IMR-90 (cell line): Measurements from ENCODE around the gene SLC35F1. TPM values are rescaled to one million over a fixed set of nuclear protein-coding genes. Genes with fewer than 3 reads are reported as not detected.

Experiments used
- ATAC-seq: fragments of 200-7000 bp; cut with Tn5 transposase; 2 replicates; pipeline ENCODE4 v1.9.1; 2020; ENCODE audit warnings: low read depth, mild to moderate bottlenecking, moderate library complexity
- BruUV-seq: library from RNA; stranded (reverse); fragments of 400-500 nt; replicated peaks from 2 replicates; lab custom pipeline; 2021; lab: Mats Ljungman, UMichigan
- CTCF ChIA-PET: fragments of 300-600 bp; formaldehyde crosslinking; extraction: SDS; loops from one replicate; lab custom pipeline; 2021; ENCODE audit warnings: antibody characterized with exemption; lab: Yijun Ruan, JAX
- POLR2A ChIA-PET: fragments of 300-600 bp; sonication (Branson Sonifier 250); formaldehyde crosslinking; loops from one replicate; lab custom pipeline; 2022; ENCODE audit warnings: antibody characterized with exemption; ENCODE audit not compliant: unreplicated experiment; lab: Charles Lee
- DNase-seq: peaks from one replicate; pipeline ENCODE4 v3.0.0; 2013
- H2AFZ ChIP-seq: replicated peaks from 2 replicates; pipeline ENCODE3; 2013; ENCODE audit warnings: low read length, mild to moderate bottlenecking; ENCODE audit not compliant: poor library complexity
- H2AK5ac ChIP-seq: 2 replicates; pipeline ENCODE4 v1.6.1; 2013; ENCODE audit warnings: low read depth, low read length, inconsistent platforms
- H2AK9ac ChIP-seq: replicated peaks from 2 replicates; pipeline ENCODE3; 2013; ENCODE audit warnings: mild to moderate bottlenecking, low read depth, low read length, moderate library complexity; ENCODE audit not compliant: poor library complexity
- H2BK120ac ChIP-seq: 2 replicates; pipeline ENCODE4 v1.6.1; 2013; ENCODE audit warnings: low read depth, low read length, inconsistent platforms
- H2BK15ac ChIP-seq: 3 replicates; pipeline ENCODE4 v1.6.1; 2013; ENCODE audit warnings: low read depth, low read length, inconsistent platforms
- H2BK20ac ChIP-seq: 2 replicates; pipeline ENCODE4 v1.6.1; 2013; ENCODE audit warnings: low read depth, mild to moderate bottlenecking, inconsistent platforms, low read length, moderate library complexity
- H2BK5ac ChIP-seq: 2 replicates; pipeline ENCODE4 v1.6.1; 2013; ENCODE audit warnings: mild to moderate bottlenecking, low read depth, low read length, inconsistent platforms; ENCODE audit not compliant: poor library complexity, severe bottlenecking
- H3K14ac ChIP-seq: replicated peaks from 2 replicates; pipeline ENCODE4 v1.6.1; 2013; ENCODE audit warnings: low read depth, low read length, inconsistent platforms
- H3K18ac ChIP-seq: 2 replicates; pipeline ENCODE4 v1.6.1; 2013; ENCODE audit warnings: low read depth, low read length, control low read depth
- H3K23ac ChIP-seq: 2 replicates; pipeline ENCODE4 v1.6.1; 2013; ENCODE audit warnings: low read depth, low read length, inconsistent platforms
- H3K27ac ChIP-seq: 2 replicates; pipeline ENCODE4 v1.5.1; 2013; ENCODE audit warnings: mild to moderate bottlenecking, control low read depth, low read length; ENCODE audit not compliant: insufficient read depth
- H3K27me3 ChIP-seq: 2 replicates; pipeline ENCODE4 v1.6.1; 2013; ENCODE audit warnings: low read length; ENCODE audit not compliant: control insufficient read depth, insufficient read depth
- H3K36me3 ChIP-seq: 2 replicates; pipeline ENCODE4 v1.6.1; 2013; ENCODE audit warnings: low read length, mixed read lengths; ENCODE audit not compliant: control insufficient read depth, insufficient read depth
- H3K4ac ChIP-seq: 2 replicates; pipeline ENCODE4 v1.6.1; 2013; ENCODE audit warnings: low read depth, low read length, inconsistent platforms
- H3K4me1 ChIP-seq: 2 replicates; pipeline ENCODE4 v1.6.1; 2013; ENCODE audit warnings: low read length, mixed read lengths; ENCODE audit not compliant: control insufficient read depth, insufficient read depth
- H3K4me2 ChIP-seq: 2 replicates; pipeline ENCODE4 v1.6.1; 2013; ENCODE audit warnings: low read depth, mild to moderate bottlenecking, control low read depth, low read length, moderate library complexity
- H3K4me3 ChIP-seq: 2 replicates; pipeline ENCODE4 v1.5.1; 2013; ENCODE audit warnings: low read depth, mild to moderate bottlenecking, control low read depth, low read length, moderate library complexity; ENCODE audit not compliant: insufficient read depth
- H3K56ac ChIP-seq: 2 replicates; pipeline ENCODE4 v1.6.1; 2013; ENCODE audit warnings: low read length, inconsistent platforms; ENCODE audit not compliant: insufficient read depth; ENCODE audit errors: extremely low read depth
- H3K79me1 ChIP-seq, 2 experiments: 2 replicates each; pipeline ENCODE4 v1.6.1; 2013; ENCODE audit warnings: low read length in 2 of 2, inconsistent platforms in 1 of 2, low read depth in 1 of 2
- H3K9ac ChIP-seq: 2 replicates; pipeline ENCODE4 v1.6.1; 2013; ENCODE audit warnings: low read depth, low read length, control low read depth
- H3K9me1 ChIP-seq: 2 replicates; pipeline ENCODE4 v1.6.1; 2013; ENCODE audit warnings: low read length, inconsistent platforms; ENCODE audit not compliant: insufficient read depth
- H3K9me3 ChIP-seq: 2 replicates; pipeline ENCODE4 v1.6.1; 2013; ENCODE audit warnings: low read length; ENCODE audit not compliant: control insufficient read depth, insufficient read depth
- H4K20me1 ChIP-seq: 2 replicates; pipeline ENCODE4 v1.6.1; 2013; ENCODE audit warnings: low read length, inconsistent platforms; ENCODE audit not compliant: insufficient read depth
- H4K5ac ChIP-seq: 2 replicates; pipeline ENCODE4 v1.6.1; 2013; ENCODE audit warnings: mild to moderate bottlenecking, low read depth, low read length, control low read depth
- H4K8ac ChIP-seq, 2 experiments: 2 replicates each; pipeline ENCODE4 v1.6.1; 2013; ENCODE audit warnings: low read depth in 2 of 2, low read length in 2 of 2, control low read depth in 1 of 2, inconsistent platforms in 1 of 2
- H4K91ac ChIP-seq: 2 replicates; pipeline ENCODE4 v1.6.1; 2013; ENCODE audit warnings: low read depth, low read length, inconsistent platforms; ENCODE audit not compliant: insufficient read depth
- CTCF ChIP-seq: conservative IDR thresholded peaks from 2 replicates; pipeline ENCODE4 v1.5.1; 2012; ENCODE audit warnings: mild to moderate bottlenecking, low read depth, low read length, improper control_type of control experiment
- RAD21 ChIP-seq: IDR thresholded peaks from 2 replicates; pipeline ENCODE4 v1.6.1; 2012; ENCODE audit warnings: low read length, improper control_type of control experiment
- RFX5 ChIP-seq: IDR thresholded peaks from 2 replicates; pipeline ENCODE4 v1.8.0; 2012; ENCODE audit warnings: low read depth, mild to moderate bottlenecking, low read length, moderate library complexity
- SMC3 ChIP-seq: fragments of 150-350 bp; IDR thresholded peaks from 2 replicates; pipeline ENCODE4 v1.6.1; 2016; ENCODE audit warnings: low read depth, mild to moderate bottlenecking, antibody characterized with exemption, low read length, moderate library complexity
- WGBS, 2 experiments: methylation state at CpG; one replicate each; pipeline versions ENCODE4 v1.1.5 to v1.1.7; 2013; ENCODE audit warnings: missing lambda C conversion rate in 2 of 2; ENCODE audit not compliant: insufficient read length in 1 of 2; ENCODE audit errors: extremely low coverage in 2 of 2; 5-methylcytosine and 5-hydroxymethylcytosine counted together
- dilution Hi-C: fragments of 300-500 bp; cut with HindIII; formaldehyde crosslinking; loops from one replicate; pipeline ENCODE4 v1.14.3; 2018; ENCODE audit warnings: low sequenced_read_pairs; ENCODE audit not compliant: unreplicated experiment
- in situ Hi-C: fragments of 300-500 bp; cut with MboI; formaldehyde crosslinking; loops from 3 replicates; pipeline ENCODE4 v1.14.3; 2019; ENCODE audit warnings: low sequenced_read_pairs, inconsistent platforms, mixed read lengths
- intact Hi-C: fragments of 100-400 bp; cut with micrococcal nuclease; formaldehyde crosslinking; loops from 2 replicates; pipeline ENCODE4 v1.10.0; 2022
- polyA plus RNA-seq, 3 experiments: library from polyadenylated mRNA; depleted of rRNA; stranded (reverse); fragments of >200 nt; gene quantifications; 2 replicates each; pipeline ENCODE4 v1.2.3, GENCODE V29; 2012; ENCODE audit warnings: low replicate concordance in 1 of 3
- total RNA-seq: library from RNA; depleted of rRNA; stranded (reverse); fragments of >200 nt; gene quantifications from 2 replicates; pipeline ENCODE4 v1.2.3, GENCODE V29; 2012

SLC35F1 gene
- total and polyA plus RNA-seq, 2 of the 4 experiments (the other 2 are of a cell fraction) = not detected

DNA sequence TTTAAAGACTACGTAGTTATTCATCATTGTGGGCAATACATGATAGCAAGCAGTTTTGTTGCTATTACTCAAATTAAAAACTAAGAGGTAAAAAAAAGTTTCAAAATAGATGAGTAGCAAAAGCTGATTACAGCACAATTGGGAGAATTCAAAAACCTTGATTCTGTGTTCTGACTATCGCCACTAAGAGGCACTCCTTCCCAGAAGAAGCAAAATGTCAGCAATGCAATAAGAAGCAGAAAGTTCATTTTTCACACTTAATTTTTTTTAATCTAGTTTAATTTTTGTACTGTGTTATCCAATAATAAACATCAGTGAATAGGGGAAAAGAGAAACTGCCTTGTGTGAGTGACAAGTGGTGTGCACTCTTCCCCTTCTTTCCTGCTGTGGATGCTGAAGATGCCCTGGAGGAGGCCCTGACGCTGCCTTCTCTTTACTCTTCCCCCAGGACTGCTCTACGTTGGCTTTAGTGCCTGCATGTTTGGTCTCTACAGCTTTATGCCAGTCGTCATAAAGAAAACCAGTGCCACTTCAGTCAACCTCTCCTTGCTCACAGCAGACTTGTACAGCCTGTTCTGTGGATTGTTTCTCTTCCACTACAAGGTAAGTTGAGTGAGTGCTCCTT, 377.8 kb downstream of the SLC35F1 start:
- Histone ChIP-seq H3K4me2 (no peak overlapping the region), H3K27me3 (no peaks in the 10 kb centered on the region; the same call in 1 of the 2 replicates), H2BK15ac (no peak overlapping the region), H3K9me3 (no peaks in the 10 kb centered on the region), H3K4me1 (no peaks in the 10 kb centered on the region), H2AK5ac (no peak overlapping the region), H3K27ac (no peak overlapping the region), H3K4ac (peak overlapping the region; percentile 23; the same call in 1 of the 2 replicates), H2BK20ac (peak overlapping the region; percentile 38), H3K9ac (no peak overlapping the region), H3K18ac (no peak overlapping the region), H2AFZ (no peak overlapping the region), H3K56ac (no peak overlapping the region), H3K36me3 (no peaks in the 10 kb centered on the region), H2AK9ac (no peak overlapping the region), H4K20me1 (no peaks in the 10 kb centered on the region), H3K9me1 (no peaks in the 10 kb centered on the region), H3K79me1 (no peaks in the 10 kb centered on the region), H3K4me3 (no peak overlapping the region), H4K91ac (no peak overlapping the region), H3K14ac (no peak overlapping the region), H2BK120ac (peak overlapping the region; percentile 35; the same call in 1 of the 2 replicates), H4K8ac (no peak overlapping the region), H2BK5ac (no peak overlapping the region), H4K5ac (no peak overlapping the region), H3K23ac (no peak overlapping the region)
- BruUV-seq = no TSS peak
- intact Hi-C loops = loop anchor here (1.0 to 5.0 kb wide), 9 partner anchors 224 to 827 kb away; no protein-coding TSS in a partner anchor
- in situ Hi-C loops = loop anchor here (5.0 to 10.0 kb wide), 4 partner anchors 217 to 520 kb away; no protein-coding TSS in a partner anchor
- dilution Hi-C loops = no loop called here
- ChIA-PET CTCF (interaction anchor here (0.7 to 1.9 kb wide), 15 partner anchors 8 to 597 kb away, joined by 3 to 8 read pairs (median 3); partner anchors contain the start of gene PLN), POLR2A (no interaction called here)
- WGBS, 2 experiments = no CpG with 5 or more reads among the region's 5 CpGs
- ATAC-seq = peak; percentile 59
- peak; percentile 52 for DNase-seq
- TF ChIP-seq CTCF (peak; percentile 75), SMC3 (peak; percentile 92), RAD21 (peak; percentile 77), RFX5 (no peak)
